WTC11 (cell line): ENCODE data around the gene TMED9. TPM values are rescaled to one million over a fixed set of nuclear protein-coding genes. Genes with fewer than 3 reads are reported as not detected.
A peak's percentile ranks its signal among the peaks of the same experiment; 100 is the strongest.

ENCODE experiments used
- ATAC-seq: fragments of 200-7000 bp; cut with Tn5 transposase; 2 replicates; pipeline ENCODE4 v1.10.0; 2021; ENCODE audit warnings: mild to moderate bottlenecking, moderate library complexity
- CTCF ChIA-PET: fragments of 300-600 bp; sonication (Branson Sonifier 250); formaldehyde crosslinking; loops from one replicate; lab custom pipeline; 2021; ENCODE audit warnings: antibody characterized with exemption; lab: Charles Lee
- POLR2A ChIA-PET: fragments of 350-600 bp; sonication (Branson Sonifier 250); formaldehyde crosslinking; loops from one replicate; lab custom pipeline; 2021; ENCODE audit warnings: antibody characterized with exemption; lab: Charles Lee
- DNase-seq: peaks from one replicate; pipeline ENCODE4 v3.0.0; 2021; ENCODE audit warnings: low spot score
- H3K27ac Mint-ChIP-seq: 2 replicates; pipeline ENCODE4 v1.8.0; 2021; ENCODE audit warnings: mixed read lengths
- H3K27me3 Mint-ChIP-seq: 2 replicates; pipeline ENCODE4 v1.8.0; 2021; ENCODE audit warnings: low read depth, mild to moderate bottlenecking, moderate library complexity, mixed read lengths
- H3K36me3 Mint-ChIP-seq: 2 replicates; pipeline ENCODE4 v1.8.0; 2021; ENCODE audit warnings: mixed read lengths
- H3K4me1 Mint-ChIP-seq: 2 replicates; pipeline ENCODE4 v1.8.0; 2022; ENCODE audit warnings: mixed read lengths
- H3K4me3 Mint-ChIP-seq: 2 replicates; pipeline ENCODE4 v1.8.0; 2021; ENCODE audit warnings: mild to moderate bottlenecking, moderate library complexity, mixed read lengths
- H3K9me3 Mint-ChIP-seq: 2 replicates; pipeline ENCODE4 v1.8.0; 2021; ENCODE audit warnings: mixed read lengths
- CBFB ChIP-seq: sonication (generic); formaldehyde crosslinking; IDR thresholded peaks from 2 replicates; pipeline ENCODE4 v1.8.1; 2022; ENCODE audit warnings: mild to moderate bottlenecking, low read depth, missing genetic modification reagents
- EMX1 ChIP-seq: fragments of 250-450 bp; sonication (Bioruptor Pico); IDR thresholded peaks from 2 replicates; pipeline ENCODE4 v1.8.0; 2021; ENCODE audit warnings: mild to moderate bottlenecking
- ESRRA ChIP-seq: sonication (generic); formaldehyde crosslinking; IDR thresholded peaks from 2 replicates; pipeline ENCODE4 v1.8.1; 2022; ENCODE audit warnings: mild to moderate bottlenecking, missing genetic modification reagents, borderline replicate concordance
- GTF2I ChIP-seq: fragments of 250-450 bp; sonication (Bioruptor Pico); conservative IDR thresholded peaks from 2 replicates; pipeline ENCODE4 v1.4.0; 2021; ENCODE audit warnings: mild to moderate bottlenecking
- HMGA2 ChIP-seq: fragments of 250-450 bp; sonication (Bioruptor Pico); IDR thresholded peaks from 2 replicates; pipeline ENCODE4 v1.4.0; 2021; ENCODE audit warnings: mild to moderate bottlenecking, moderate library complexity
- IRF1 ChIP-seq: sonication (generic); formaldehyde crosslinking; IDR thresholded peaks from 2 replicates; pipeline ENCODE4 v1.8.0; 2023; ENCODE audit warnings: missing genetic modification reagents
- MYBL2 ChIP-seq: sonication (generic); formaldehyde crosslinking; IDR thresholded peaks from 2 replicates; pipeline ENCODE4 v1.8.1; 2023; ENCODE audit warnings: mild to moderate bottlenecking, moderate library complexity, missing genetic modification reagents
- NFE2L1 ChIP-seq: sonication (generic); formaldehyde crosslinking; IDR thresholded peaks from 2 replicates; pipeline ENCODE4 v1.8.1; 2023; ENCODE audit warnings: missing genetic modification reagents
- NFYB ChIP-seq: sonication (generic); formaldehyde crosslinking; conservative IDR thresholded peaks from 2 replicates; pipeline ENCODE4 v1.8.0; 2022; ENCODE audit warnings: low read depth, missing genetic modification reagents
- SP1 ChIP-seq: sonication (generic); formaldehyde crosslinking; conservative IDR thresholded peaks from 2 replicates; pipeline ENCODE4 v1.8.1; 2022; ENCODE audit warnings: missing genetic modification reagents
- TEAD4 ChIP-seq: sonication (generic); formaldehyde crosslinking; IDR thresholded peaks from 2 replicates; pipeline ENCODE4 v1.8.0; 2022; ENCODE audit warnings: mild to moderate bottlenecking, missing genetic modification reagents
- ZBTB21 ChIP-seq: sonication (generic); formaldehyde crosslinking; IDR thresholded peaks from 2 replicates; pipeline ENCODE4 v1.8.1; 2023; ENCODE audit warnings: mild to moderate bottlenecking, missing genetic modification reagents, borderline replicate concordance
- ZNF671 ChIP-seq: fragments of 250-450 bp; sonication (Bioruptor Pico); IDR thresholded peaks from 2 replicates; pipeline ENCODE4 v1.8.0; 2021; ENCODE audit warnings: mild to moderate bottlenecking
- total RNA-seq: library from RNA; stranded (reverse); gene quantifications from 3 replicates; pipeline ENCODE4 v1.2.3, GENCODE V29; 2021
- TF ChIP-seq, protein P1 (sequence below): sonication (generic); formaldehyde crosslinking; conservative IDR thresholded peaks from 2 replicates; pipeline ENCODE4 v1.8.1; 2023; ENCODE audit warnings: mild to moderate bottlenecking, low read depth, missing genetic modification reagents, moderate library complexity
- TF ChIP-seq, protein P2 (sequence below): sonication (generic); formaldehyde crosslinking; IDR thresholded peaks from 2 replicates; pipeline ENCODE4 v1.8.0; 2022; ENCODE audit warnings: mild to moderate bottlenecking, missing genetic modification reagents
- TF ChIP-seq, protein P3 (sequence below): sonication (generic); formaldehyde crosslinking; IDR thresholded peaks from 2 replicates; pipeline ENCODE4 v1.8.1; 2022; ENCODE audit warnings: mild to moderate bottlenecking, moderate library complexity, missing genetic modification reagents
- TF ChIP-seq, protein P4 (sequence below): sonication (generic); formaldehyde crosslinking; IDR thresholded peaks from 2 replicates; pipeline ENCODE4 v1.8.0; 2022; ENCODE audit warnings: mild to moderate bottlenecking, missing genetic modification reagents

The TMED9 gene
- total RNA-seq, 1 experiment from 2014 or later, result 164 TPM

DNA sequence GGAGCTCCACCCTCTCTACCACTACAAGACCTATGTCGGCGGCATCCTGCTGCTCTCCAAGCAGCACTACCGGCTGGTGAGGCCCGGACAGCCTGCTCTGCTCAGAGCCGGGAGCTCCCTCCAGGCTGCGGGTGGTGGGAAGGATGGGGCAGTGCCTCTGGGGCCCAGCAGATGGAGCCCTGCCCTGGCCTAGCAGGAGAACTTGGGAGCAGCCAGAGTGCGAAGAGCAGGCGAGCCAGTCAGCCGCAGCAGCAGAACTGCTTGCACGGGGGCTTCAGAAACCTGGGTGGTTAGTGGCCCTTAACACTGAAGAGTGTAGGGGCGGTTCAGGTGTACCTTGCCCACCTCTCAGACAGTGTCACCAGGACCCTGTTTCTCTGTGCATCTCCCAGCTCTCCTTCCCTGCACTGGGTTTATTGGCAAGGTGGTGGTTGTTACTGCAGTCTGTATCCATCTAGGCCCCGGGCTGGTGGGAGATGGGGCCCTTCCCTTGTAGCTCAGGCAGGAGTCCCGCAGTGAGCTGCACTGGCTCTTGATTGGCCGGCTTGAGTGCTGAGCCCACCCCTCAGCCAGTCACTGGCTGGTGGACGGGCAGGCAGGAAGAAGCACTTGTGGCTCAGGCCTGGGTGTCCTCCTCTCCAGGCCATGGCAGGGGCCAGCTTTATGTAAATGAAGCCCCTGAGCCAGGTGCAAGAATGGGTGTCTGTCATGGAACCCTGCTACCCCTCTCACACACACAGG is 15.6 kb downstream of the TMED9 start (continued):
- TF ChIP-seq ZBTB21 (peak; percentile 58; the same call in 1 of the 2 replicates), GTF2I (CRISPR knock-in tag) (no peak), NFE2L1 (CRISPR knock-in tag) (0 out of 2 replicates have a peak, but pooled peaks have one; percentile 17), CBFB (CRISPR knock-in tag) (no peak), SP1 (CRISPR knock-in tag) (peak; percentile 46; the same call in 1 of the 2 replicates), HMGA2 (CRISPR knock-in tag) (no peak)
- TF ChIP-seq, protein P1, sequence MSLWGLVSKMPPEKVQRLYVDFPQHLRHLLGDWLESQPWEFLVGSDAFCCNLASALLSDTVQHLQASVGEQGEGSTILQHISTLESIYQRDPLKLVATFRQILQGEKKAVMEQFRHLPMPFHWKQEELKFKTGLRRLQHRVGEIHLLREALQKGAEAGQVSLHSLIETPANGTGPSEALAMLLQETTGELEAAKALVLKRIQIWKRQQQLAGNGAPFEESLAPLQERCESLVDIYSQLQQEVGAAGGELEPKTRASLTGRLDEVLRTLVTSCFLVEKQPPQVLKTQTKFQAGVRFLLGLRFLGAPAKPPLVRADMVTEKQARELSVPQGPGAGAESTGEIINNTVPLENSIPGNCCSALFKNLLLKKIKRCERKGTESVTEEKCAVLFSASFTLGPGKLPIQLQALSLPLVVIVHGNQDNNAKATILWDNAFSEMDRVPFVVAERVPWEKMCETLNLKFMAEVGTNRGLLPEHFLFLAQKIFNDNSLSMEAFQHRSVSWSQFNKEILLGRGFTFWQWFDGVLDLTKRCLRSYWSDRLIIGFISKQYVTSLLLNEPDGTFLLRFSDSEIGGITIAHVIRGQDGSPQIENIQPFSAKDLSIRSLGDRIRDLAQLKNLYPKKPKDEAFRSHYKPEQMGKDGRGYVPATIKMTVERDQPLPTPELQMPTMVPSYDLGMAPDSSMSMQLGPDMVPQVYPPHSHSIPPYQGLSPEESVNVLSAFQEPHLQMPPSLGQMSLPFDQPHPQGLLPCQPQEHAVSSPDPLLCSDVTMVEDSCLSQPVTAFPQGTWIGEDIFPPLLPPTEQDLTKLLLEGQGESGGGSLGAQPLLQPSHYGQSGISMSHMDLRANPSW (CRISPR knock-in tag), result no peak
- TF ChIP-seq, all 79 proteins: peak for 10

- Mint-ChIP-seq H3K27ac (peak overlapping the region; percentile 46; the same call in 1 of the 2 replicates), H3K4me3 (no peak overlapping the region), H3K9me3 (no peaks in the 10 kb centered on the region), H3K4me1 (peaks cover 17% of the 10 kb centered on the region), H3K36me3 (0 out of 2 replicates have a peak, but pooled peaks cover 2% of the 10 kb centered on the region), H3K27me3 (no peaks in the 10 kb centered on the region; the same call in 1 of the 2 replicates)
- TF ChIP-seq SP1 (CRISPR knock-in tag), result no peak
- no peak for TF ChIP-seq ZBTB21
- no peak for TF ChIP-seq IRF1 (CRISPR knock-in tag)
- TF ChIP-seq MYBL2, result no peak
- no peak for TF ChIP-seq NFYB (CRISPR knock-in tag)
- no peak for TF ChIP-seq EMX1 (CRISPR knock-in tag)
- no peak for TF ChIP-seq ESRRA (CRISPR knock-in tag)
- TF ChIP-seq TEAD4 (CRISPR knock-in tag), result no peak
- TF ChIP-seq, protein P2, sequence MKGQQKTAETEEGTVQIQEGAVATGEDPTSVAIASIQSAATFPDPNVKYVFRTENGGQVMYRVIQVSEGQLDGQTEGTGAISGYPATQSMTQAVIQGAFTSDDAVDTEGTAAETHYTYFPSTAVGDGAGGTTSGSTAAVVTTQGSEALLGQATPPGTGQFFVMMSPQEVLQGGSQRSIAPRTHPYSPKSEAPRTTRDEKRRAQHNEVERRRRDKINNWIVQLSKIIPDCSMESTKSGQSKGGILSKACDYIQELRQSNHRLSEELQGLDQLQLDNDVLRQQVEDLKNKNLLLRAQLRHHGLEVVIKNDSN (CRISPR knock-in tag), result no peak
- TF ChIP-seq, protein P3, sequence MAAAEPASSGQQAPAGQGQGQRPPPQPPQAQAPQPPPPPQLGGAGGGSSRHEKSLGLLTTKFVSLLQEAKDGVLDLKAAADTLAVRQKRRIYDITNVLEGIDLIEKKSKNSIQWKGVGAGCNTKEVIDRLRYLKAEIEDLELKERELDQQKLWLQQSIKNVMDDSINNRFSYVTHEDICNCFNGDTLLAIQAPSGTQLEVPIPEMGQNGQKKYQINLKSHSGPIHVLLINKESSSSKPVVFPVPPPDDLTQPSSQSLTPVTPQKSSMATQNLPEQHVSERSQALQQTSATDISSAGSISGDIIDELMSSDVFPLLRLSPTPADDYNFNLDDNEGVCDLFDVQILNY (CRISPR knock-in tag), result no peak
- TF ChIP-seq, protein P4, sequence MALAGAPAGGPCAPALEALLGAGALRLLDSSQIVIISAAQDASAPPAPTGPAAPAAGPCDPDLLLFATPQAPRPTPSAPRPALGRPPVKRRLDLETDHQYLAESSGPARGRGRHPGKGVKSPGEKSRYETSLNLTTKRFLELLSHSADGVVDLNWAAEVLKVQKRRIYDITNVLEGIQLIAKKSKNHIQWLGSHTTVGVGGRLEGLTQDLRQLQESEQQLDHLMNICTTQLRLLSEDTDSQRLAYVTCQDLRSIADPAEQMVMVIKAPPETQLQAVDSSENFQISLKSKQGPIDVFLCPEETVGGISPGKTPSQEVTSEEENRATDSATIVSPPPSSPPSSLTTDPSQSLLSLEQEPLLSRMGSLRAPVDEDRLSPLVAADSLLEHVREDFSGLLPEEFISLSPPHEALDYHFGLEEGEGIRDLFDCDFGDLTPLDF (CRISPR knock-in tag), result no peak
- no peak for TF ChIP-seq ZNF671 (CRISPR knock-in tag)
- ChIA-PET POLR2A (interaction anchor here (1.0 kb wide), 1 partner anchor 16 kb away, joined by 3 read pairs; the partner anchor contains the start of gene TMED9), CTCF (interaction anchor here (0.7 to 2.2 kb wide), 13 partner anchors 10 to 218 kb away, joined by 3 to 38 read pairs (median 6); partner anchors contain the start of genes PDLIM7 and TMED9)
- ATAC-seq (no peak), DNase-seq (no peak)
These were observed 16.5 kb downstream of the TMED9 start for GRCh38 chr5:177608243-177609075.
